T-cell (primary cell): ENCODE data around the gene MRPL2. TPM values are rescaled to one million over a fixed set of nuclear protein-coding genes. Genes with fewer than 3 reads are reported as not detected.

Experiments
- ATAC-seq, 4 experiments: fragments of 200-7000 bp in 3 of 4; fragments of 150-1000 bp in 1 of 4; cut with Tn5 transposase; replicated peaks in 1 of 4; 1 replicate in 3 of 4; 2 replicates in 1 of 4; pipeline ENCODE4 v1.10.0; 2021; ENCODE audit warnings: moderate library complexity in 3 of 4, mild to moderate bottlenecking in 2 of 4, moderate number of reproducible peaks in 1 of 4
- CTCF ChIA-PET, 2 donors: fragments of 300-600 bp; sonication (Branson Sonifier 250); formaldehyde crosslinking; loops; one replicate each; lab custom pipeline; 2022; ENCODE audit warnings: antibody characterized with exemption in 2 of 2; lab: Charles Lee
- POLR2A ChIA-PET, 2 donors: fragments of 300-600 bp; sonication (Branson Sonifier 250); formaldehyde crosslinking; loops; one replicate each; lab custom pipeline; 2022; ENCODE audit warnings: antibody characterized with exemption in 2 of 2; lab: Charles Lee
- DNase-seq, 35 experiments: peaks; one replicate each; pipeline versions ENCODE4 v3.0.0 to v3.0.0-alpha.2; 2013 to 2023
- H3K27ac ChIP-seq: one replicate; pipeline ENCODE4 v1.5.1; 2013; ENCODE audit warnings: low read length
- H3K27me3 ChIP-seq, 2 experiments: replicated peaks in 1 of 2; 1 replicate in 1 of 2; 2 replicates in 1 of 2; pipeline versions ENCODE4 v1.6.1 to v1.7.0; 2013; ENCODE audit warnings: low read length in 1 of 2, mixed read lengths in 1 of 2; ENCODE audit not compliant: control insufficient read depth in 2 of 2, insufficient read depth in 2 of 2; ENCODE audit errors: extremely low read depth in 1 of 2
- H3K36me3 ChIP-seq, 2 donors: 1 replicate in 1 of 2; 2 replicates in 1 of 2; pipeline versions ENCODE4 v1.6.1 to v1.7.0; 2013; ENCODE audit warnings: low read length in 1 of 2; ENCODE audit not compliant: control insufficient read depth in 2 of 2, insufficient read depth in 1 of 2; ENCODE audit errors: extremely low read depth in 1 of 2
- H3K4me1 ChIP-seq, 2 experiments: 1 replicate in 1 of 2; 2 replicates in 1 of 2; pipeline versions ENCODE4 v1.6.1 to v1.7.0; 2013; ENCODE audit warnings: low read length in 2 of 2, mixed read lengths in 1 of 2; ENCODE audit not compliant: insufficient read depth in 2 of 2, control insufficient read depth in 1 of 2; ENCODE audit errors: extremely low read depth in 1 of 2
- H3K4me3 ChIP-seq, 2 donors: 1 replicate in 1 of 2; 2 replicates in 1 of 2; pipeline versions ENCODE4 v1.5.1 to v1.7.0; 2013; ENCODE audit warnings: mild to moderate bottlenecking in 2 of 2, low read length in 1 of 2, moderate library complexity in 1 of 2; ENCODE audit not compliant: control insufficient read depth in 1 of 2; ENCODE audit errors: extremely low read depth in 1 of 2
- H3K9me3 ChIP-seq: 2 replicates; pipeline ENCODE4 v1.7.0; 2013
- H3K27ac Mint-ChIP-seq, 2 donors: one replicate each; pipeline ENCODE4 v1.8.0; 2020 to 2021; ENCODE audit warnings: mild to moderate bottlenecking in 2 of 2, mixed read lengths in 2 of 2
- H3K27me3 Mint-ChIP-seq, 2 donors: one replicate each; pipeline ENCODE4 v1.8.0; 2021 to 2022; ENCODE audit warnings: mixed read lengths in 2 of 2
- H3K36me3 Mint-ChIP-seq: one replicate; pipeline ENCODE4 v1.8.0; 2021; ENCODE audit warnings: mixed read lengths
- H3K4me1 Mint-ChIP-seq, 3 donors: one replicate each; pipeline ENCODE4 v1.8.0; 2020 to 2022; ENCODE audit warnings: mixed read lengths in 3 of 3, mild to moderate bottlenecking in 1 of 3
- H3K4me3 Mint-ChIP-seq, 3 donors: one replicate each; pipeline ENCODE4 v1.8.0; 2020 to 2022; ENCODE audit warnings: mild to moderate bottlenecking in 3 of 3, mixed read lengths in 3 of 3, moderate library complexity in 3 of 3
- H3K9me3 Mint-ChIP-seq, 3 donors: one replicate each; pipeline ENCODE4 v1.8.0; 2020 to 2022; ENCODE audit warnings: mixed read lengths in 3 of 3
- whole genome bisulfite sequencing: methylation state at CpG from one replicate; pipeline ENCODE4 v1.1.5; 2013; ENCODE audit warnings: missing lambda C conversion rate; ENCODE audit not compliant: insufficient coverage; 5-methylcytosine and 5-hydroxymethylcytosine counted together
- total RNA-seq, 35 experiments: library from RNA in 6 of 35; stranded (reverse) in 6 of 35; fragments of 120-200 nt in 1 of 35; gene quantifications; one replicate each; pipeline versions ENCODE4 v1.2.1 to v1.2.4 and lab custom pipeline; 2013 to 2026

The MRPL2 gene
- total RNA-seq, 5 donors from 2014 or later (not counting 1 experiment from before 2014, with no cell fraction given), result 34.8 to 66.3 (median 52.0) TPM

DNA sequence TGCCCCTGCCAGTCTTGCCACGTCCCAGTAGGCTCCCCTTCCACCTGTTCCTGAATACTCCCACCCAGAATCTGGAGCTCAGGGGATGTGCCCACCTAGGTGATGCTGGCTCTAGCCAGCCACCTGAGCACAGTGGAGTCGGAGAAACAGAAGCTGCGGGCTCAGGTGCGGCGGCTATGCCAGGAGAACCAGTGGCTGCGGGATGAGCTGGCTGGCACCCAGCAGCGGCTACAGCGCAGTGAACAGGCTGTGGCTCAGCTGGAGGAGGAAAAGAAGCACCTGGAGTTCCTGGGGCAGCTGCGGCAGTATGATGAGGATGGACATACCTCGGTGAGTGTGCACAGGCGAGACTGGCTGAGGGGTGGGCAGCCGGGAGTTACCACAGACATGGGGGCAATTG, 3.6 kb upstream of the MRPL2 start:
- WGBS, result 97% methylated on average over 8 of the region's 12 CpGs
- POLR2A ChIA-PET, result no interaction called here
- H3K4me1 ChIP-seq, result peaks cover 15 to 21% of the 10 kb centered on the region in 2 experiments
- CTCF ChIA-PET, result no interaction called here
- Mint-ChIP-seq H3K9me3 (no peaks in the 10 kb centered on the region), H3K27me3 (no peaks in the 10 kb centered on the region), H3K27ac (no peak overlapping the region), H3K36me3 (peaks cover 39% of the 10 kb centered on the region), H3K4me1 (peaks cover 36 to 46% (median 37%) of the 10 kb centered on the region in 3 donors), H3K4me3 (no peak overlapping the region)
- DNase-seq (no peak), ATAC-seq (no peak)
- peaks cover 0 to 30% of the 10 kb centered on the region in 2 donors for H3K36me3 ChIP-seq
- no peak overlapping the region for H3K27ac ChIP-seq
- no peak overlapping the region for H3K4me3 ChIP-seq
- no peaks in the 10 kb centered on the region for H3K27me3 ChIP-seq
- no peaks in the 10 kb centered on the region for H3K9me3 ChIP-seq

DNA sequence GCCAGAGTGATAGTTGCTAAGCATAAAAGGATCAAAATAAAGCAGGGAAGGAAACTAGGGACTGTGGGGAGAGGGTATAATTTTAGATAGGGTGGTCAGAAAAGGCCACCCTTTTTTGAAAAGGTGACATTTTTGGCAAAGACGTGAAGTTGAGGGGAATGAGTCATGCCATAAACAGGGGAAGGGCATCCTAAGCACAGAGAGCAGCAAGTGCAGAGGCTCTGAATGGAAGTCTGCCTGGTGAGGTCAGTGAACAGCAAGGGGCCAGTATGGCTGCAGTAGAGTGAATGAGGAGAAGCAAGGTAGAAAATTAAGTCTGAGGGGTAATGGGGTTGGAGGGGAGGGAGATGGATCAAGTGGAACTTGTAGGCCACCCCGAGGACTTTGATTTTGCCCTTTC, 2.6 kb upstream of the MRPL2 start:
- Histone ChIP-seq H3K27me3 (no peaks in the 10 kb centered on the region), H3K4me1 (peaks cover 15 to 21% of the 10 kb centered on the region in 2 experiments), H3K4me3 (no peak overlapping the region), H3K9me3 (no peaks in the 10 kb centered on the region), H3K27ac (no peak overlapping the region), H3K36me3 (peaks cover 0 to 38% of the 10 kb centered on the region in 2 donors)
- H3K4me3 Mint-ChIP-seq, result peak overlapping the region in 1 of 3 donors; percentile 3
- H3K9me3 Mint-ChIP-seq, result no peaks in the 10 kb centered on the region
- POLR2A ChIA-PET, result no interaction called here
- DNase-seq (no peak), ATAC-seq (no peak)
- H3K4me1 Mint-ChIP-seq, result peaks cover 38 to 48% (median 40%) of the 10 kb centered on the region in 3 donors
- 72% methylated on average over 2 of the region's 2 CpGs for WGBS
- H3K27me3 Mint-ChIP-seq, result no peaks in the 10 kb centered on the region
- peaks cover 36% of the 10 kb centered on the region for H3K36me3 Mint-ChIP-seq
- no peak overlapping the region for H3K27ac Mint-ChIP-seq
- CTCF ChIA-PET, result no interaction called here

DNA sequence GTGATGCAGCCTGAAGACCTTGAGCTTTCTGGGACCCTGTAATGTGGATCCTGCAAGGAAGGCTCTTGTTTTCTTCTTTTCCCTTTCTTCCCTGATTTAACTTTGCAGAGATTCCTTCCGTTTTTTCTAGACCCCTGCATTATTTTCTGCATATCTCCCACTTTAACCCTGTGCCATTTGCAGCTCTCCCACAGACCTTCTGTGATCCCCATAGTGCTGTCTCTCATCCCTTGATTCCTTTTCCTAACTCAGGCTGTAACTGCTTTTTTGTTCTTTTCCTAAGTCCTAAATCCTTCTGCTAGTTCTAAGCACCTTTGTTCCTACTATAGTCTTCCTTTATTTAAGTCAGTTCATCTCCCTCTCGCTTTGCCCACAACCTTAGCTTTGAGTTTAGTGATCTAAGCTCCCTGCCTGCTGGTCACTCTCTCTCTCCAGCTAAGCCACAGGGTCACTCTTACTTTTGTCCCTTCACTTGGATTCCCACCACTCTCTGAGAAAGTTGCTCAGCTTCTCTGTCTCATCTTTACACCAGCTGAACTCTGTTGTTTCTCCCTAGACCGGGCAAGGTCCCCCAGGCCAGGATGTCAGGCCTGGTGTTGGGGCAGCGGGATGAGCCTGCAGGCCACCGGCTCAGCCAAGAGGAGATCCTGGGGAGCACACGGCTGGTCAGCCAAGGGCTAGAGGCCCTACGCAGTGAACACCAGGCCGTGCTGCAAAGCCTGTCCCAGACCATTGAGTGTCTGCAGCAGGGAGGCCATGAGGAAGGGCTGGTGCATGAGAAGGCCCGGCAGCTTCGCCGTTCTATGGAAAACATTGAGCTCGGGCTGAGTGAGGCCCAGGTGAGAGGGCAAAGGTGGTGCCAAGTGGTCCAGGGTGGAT, 1.8 kb upstream of the MRPL2 start:
- no peak for ATAC-seq
- Histone ChIP-seq H3K4me3 (no peak overlapping the region), H3K36me3 (peaks cover 0 to 36% of the 10 kb centered on the region in 2 donors), H3K9me3 (no peaks in the 10 kb centered on the region), H3K4me1 (peaks cover 15 to 21% of the 10 kb centered on the region in 2 experiments), H3K27me3 (no peaks in the 10 kb centered on the region), H3K27ac (no peak overlapping the region)
- no peaks in the 10 kb centered on the region for H3K27me3 Mint-ChIP-seq
- peak overlapping the region; percentile 93 to 96 (median 94) for H3K4me3 Mint-ChIP-seq
- CTCF ChIA-PET, result interaction anchor here (0.5 to 0.6 kb wide), 2 partner anchors 227 to 315 kb away, joined by 3 to 4 read pairs; partner anchors contain the start of gene TBCC (in 1 of the 2)
- H3K9me3 Mint-ChIP-seq, result no peaks in the 10 kb centered on the region
- POLR2A ChIA-PET, result no interaction called here
- peak overlapping the region; percentile 62 to 100 for H3K27ac Mint-ChIP-seq
- no peak for DNase-seq
- 91% methylated on average over 12 of the region's 12 CpGs for WGBS
- H3K4me1 Mint-ChIP-seq, result peaks cover 40 to 48% (median 43%) of the 10 kb centered on the region in 3 donors
- H3K36me3 Mint-ChIP-seq, result peaks cover 31% of the 10 kb centered on the region

DNA sequence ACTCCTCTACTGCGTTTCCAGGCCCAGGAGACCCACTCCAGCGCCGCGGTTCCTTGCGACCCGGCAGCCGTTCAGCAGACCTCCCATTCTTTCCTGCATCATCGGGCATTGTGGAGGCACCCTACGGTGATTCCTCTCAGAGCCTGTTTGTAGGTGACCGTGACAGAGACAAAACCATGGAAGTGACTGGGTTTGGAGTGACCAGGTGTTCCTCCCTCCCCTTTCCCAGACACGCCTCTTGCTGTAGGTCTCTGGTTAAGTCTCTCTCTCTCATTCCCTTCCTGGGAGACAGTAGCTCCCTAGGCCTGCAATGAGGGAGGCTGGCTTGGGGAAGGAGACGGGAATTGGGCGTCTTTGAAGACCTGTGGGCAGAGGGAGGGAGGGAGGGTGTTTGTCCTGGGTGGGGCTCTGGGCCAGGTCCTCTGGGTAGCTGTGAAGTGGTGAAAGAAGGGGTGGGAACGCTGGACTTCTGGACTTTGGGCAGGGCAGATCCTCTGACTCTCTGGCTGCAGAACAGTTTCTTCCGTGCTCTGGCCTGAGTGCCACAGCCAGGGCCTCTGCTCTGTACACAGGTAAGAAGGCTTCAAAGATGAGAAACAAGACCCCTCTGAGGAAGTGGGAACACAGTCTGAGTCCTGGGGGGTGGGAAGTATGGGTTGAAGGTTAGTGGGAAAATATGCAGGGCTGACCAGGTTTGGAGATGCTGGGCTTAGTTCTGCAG, 960 bp upstream of the MRPL2 start:
- Mint-ChIP-seq H3K4me1 (peaks cover 40 to 48% (median 45%) of the 10 kb centered on the region in 3 donors), H3K4me3 (peak overlapping the region; percentile 93 to 96 (median 94)), H3K27me3 (no peaks in the 10 kb centered on the region), H3K9me3 (no peaks in the 10 kb centered on the region), H3K27ac (peak overlapping the region; percentile 97 to 100), H3K36me3 (peaks cover 33% of the 10 kb centered on the region)
- no peak for DNase-seq
- H3K9me3 ChIP-seq, result no peaks in the 10 kb centered on the region
- ChIA-PET POLR2A (interaction anchor here in 1 of 2 donors (0.5 kb wide), 1 partner anchor 84 kb away, joined by 3 read pairs; no protein-coding TSS in a partner anchor), CTCF (interaction anchor here (0.5 to 1.0 kb wide), 3 partner anchors 76 to 314 kb away, joined by 3 read pairs; partner anchors contain the start of genes PPP2R5D (in 1 of the 2) and TBCC (in 1 of the 2))
- 17% methylated on average over 6 of the region's 15 CpGs for WGBS
- H3K36me3 ChIP-seq, result peaks cover 0 to 36% of the 10 kb centered on the region in 2 donors
- peak overlapping the region; percentile 97 to 98 for H3K4me3 ChIP-seq
- H3K27me3 ChIP-seq, result no peaks in the 10 kb centered on the region
- peak overlapping the region; percentile 80 for H3K27ac ChIP-seq
- H3K4me1 ChIP-seq, result peaks cover 15 to 21% of the 10 kb centered on the region in 2 experiments
- no peak for ATAC-seq

DNA sequence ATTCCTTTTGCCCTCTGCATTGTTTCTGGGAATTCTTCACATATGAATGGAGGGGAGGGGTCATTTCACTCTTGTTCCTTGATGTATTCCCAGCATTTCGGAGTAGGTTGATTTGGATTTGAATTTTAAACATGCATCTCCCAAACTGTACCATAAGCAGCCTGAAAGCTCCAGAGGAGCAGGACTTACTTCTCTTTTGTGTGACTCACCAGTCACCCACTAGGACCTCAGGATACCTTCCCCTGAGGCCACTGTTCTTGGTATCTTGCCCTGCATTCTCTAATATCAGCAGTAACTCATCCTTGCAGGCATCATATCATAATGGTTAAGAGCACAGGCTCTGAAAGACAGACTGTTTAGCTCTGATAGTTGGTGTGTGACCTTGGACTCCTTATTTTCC, 703 bp downstream of the MRPL2 start:
- POLR2A ChIA-PET, result interaction anchor here in 1 of 2 donors (1.1 kb wide), 1 partner anchor 130 kb away, joined by 7 read pairs; the partner anchor contains the start of gene CNPY3
- no peaks in the 10 kb centered on the region for H3K27me3 ChIP-seq
- peak overlapping the region; percentile 97 to 98 for H3K4me3 ChIP-seq
- no peaks in the 10 kb centered on the region for H3K9me3 ChIP-seq
- H3K27ac ChIP-seq, result peak overlapping the region; percentile 78
- WGBS, result no CpG with 5 or more reads among the region's 1 CpG
- H3K4me1 Mint-ChIP-seq, result peaks cover 47 to 61% (median 52%) of the 10 kb centered on the region in 3 donors
- peak overlapping the region; percentile 93 to 96 (median 94) for H3K4me3 Mint-ChIP-seq
- H3K36me3 Mint-ChIP-seq, result peaks cover 22% of the 10 kb centered on the region
- peaks cover 0 to 35% of the 10 kb centered on the region in 2 donors for H3K36me3 ChIP-seq
- H3K27me3 Mint-ChIP-seq, result no peaks in the 10 kb centered on the region
- H3K4me1 ChIP-seq, result peaks cover 15 to 31% of the 10 kb centered on the region in 2 experiments
- CTCF ChIA-PET, result interaction anchor here in 1 of 2 donors (0.9 to 1.4 kb wide), 3 partner anchors 44 to 79 kb away, joined by 3 to 7 read pairs (median 4); partner anchors contain the start of genes KLHDC3, MEA1, PEX6 and PPP2R5D
- H3K27ac Mint-ChIP-seq, result peak overlapping the region; percentile 97 to 100
- ATAC-seq, result no peak
- DNase-seq, result no peak
- no peaks in the 10 kb centered on the region for H3K9me3 Mint-ChIP-seq

DNA sequence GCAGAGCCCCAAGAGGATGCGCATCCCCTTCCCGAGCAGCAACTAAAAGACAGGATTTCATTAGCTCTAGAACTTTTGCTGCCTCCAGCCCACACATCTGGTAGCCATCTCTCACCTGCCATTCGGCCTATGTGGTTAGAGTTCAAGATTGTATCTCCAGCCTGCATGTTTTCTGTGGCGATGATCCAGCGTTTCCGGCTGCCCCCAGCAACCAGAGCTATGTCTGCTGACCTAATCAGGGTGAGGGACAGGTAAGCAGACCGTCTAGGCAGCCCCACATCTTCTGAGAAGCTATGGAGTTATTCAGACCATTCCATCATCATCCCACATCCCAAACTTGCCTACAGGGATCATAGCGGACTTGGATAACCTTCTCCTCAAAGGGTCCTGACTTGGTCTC, 3.3 kb downstream of the MRPL2 start:
- Mint-ChIP-seq H3K9me3 (no peaks in the 10 kb centered on the region), H3K4me1 (peaks cover 65 to 68% (median 66%) of the 10 kb centered on the region in 3 donors), H3K36me3 (peaks cover 15% of the 10 kb centered on the region), H3K27me3 (no peaks in the 10 kb centered on the region), H3K4me3 (peak overlapping the region in 2 of 3 donors; percentile 10 to 17), H3K27ac (peak overlapping the region in 1 of 2 donors; percentile 25)
- no peak for DNase-seq
- CTCF ChIA-PET, result no interaction called here
- Histone ChIP-seq H3K36me3 (peaks cover 0 to 27% of the 10 kb centered on the region in 2 donors), H3K4me3 (no peak overlapping the region), H3K9me3 (no peaks in the 10 kb centered on the region), H3K27ac (no peak overlapping the region), H3K4me1 (peaks cover 15 to 51% of the 10 kb centered on the region in 2 experiments), H3K27me3 (no peaks in the 10 kb centered on the region)
- 87% methylated on average over 7 of the region's 8 CpGs for WGBS
- ATAC-seq, result no peak
- POLR2A ChIA-PET, result interaction anchor here in 1 of 2 donors (0.6 kb wide), 2 partner anchors 35 to 1385 kb away, joined by 6 to 7 read pairs; no protein-coding TSS in a partner anchor
